ENCODE measurements around the gene MIPOL1. TPM values are rescaled to one million over a fixed set of nuclear protein-coding genes. Genes with fewer than 3 reads are reported as not detected.

Gene MIPOL1
- total and polyA plus RNA-seq, 2 of the 13 experiments (the other 11 are each of a cell fraction or from before 2014, with no cell fraction given), result 8.6 to 34.2 TPM

GRCh38 chr14:37491076-37491475 is 293.3 kb downstream of the MIPOL1 start:
- no TSS peak for BruUV-seq (replicated peaks)
- no peaks in the 10 kb centered on the region for H3K36me3 ChIP-seq (replicated peaks in 1 of 2; ENCODE audit: control insufficient read depth in 1 of 2, insufficient read depth in 2 of 2, low read length in 2 of 2)
- H2AFZ ChIP-seq (ENCODE audit: low read length), result no peak overlapping the region
- intact Hi-C loops (cut with micrococcal nuclease; ENCODE audit: unreplicated experiment), result no loop called here
- H3K4me2 ChIP-seq (ENCODE audit: low read depth, low read length), result no peak overlapping the region
- H3K4me1 ChIP-seq (ENCODE audit: insufficient read depth, low read length), result peaks cover 5% of the 10 kb centered on the region; the same call in 1 of the 2 replicates
- CTCF ChIA-PET (ENCODE audit: low intra/inter-chr PET ratio, low total read pairs), result no interaction called here
- no peaks in the 10 kb centered on the region for H3K27me3 ChIP-seq (ENCODE audit: control insufficient read depth in 1 of 2, insufficient read depth in 2 of 2, low read length in 2 of 2)
- 96% methylated on average over 5 of the region's 5 CpGs for WGBS (ENCODE audit: low lambda C conversion rate)
- no peaks in the 10 kb centered on the region for H3K79me2 ChIP-seq (ENCODE audit: insufficient read depth, low read length)
- in situ Hi-C loops (cut with HindIII; ENCODE audit: extremely low pct_ligation_motif_present, low pct_unique_long_range_greater_than_20kb), result no loop called here
- no peaks in the 10 kb centered on the region for H4K20me1 ChIP-seq (ENCODE audit: insufficient read depth, low read length)
- no peak overlapping the region for H3K9ac ChIP-seq (ENCODE audit: insufficient read depth, low read depth, low read length)
- TF ChIP-seq MAFF (IDR thresholded peaks at IDR 0.05; ENCODE audit: low read depth, low read length), result no peak
- TF ChIP-seq, protein P1, sequence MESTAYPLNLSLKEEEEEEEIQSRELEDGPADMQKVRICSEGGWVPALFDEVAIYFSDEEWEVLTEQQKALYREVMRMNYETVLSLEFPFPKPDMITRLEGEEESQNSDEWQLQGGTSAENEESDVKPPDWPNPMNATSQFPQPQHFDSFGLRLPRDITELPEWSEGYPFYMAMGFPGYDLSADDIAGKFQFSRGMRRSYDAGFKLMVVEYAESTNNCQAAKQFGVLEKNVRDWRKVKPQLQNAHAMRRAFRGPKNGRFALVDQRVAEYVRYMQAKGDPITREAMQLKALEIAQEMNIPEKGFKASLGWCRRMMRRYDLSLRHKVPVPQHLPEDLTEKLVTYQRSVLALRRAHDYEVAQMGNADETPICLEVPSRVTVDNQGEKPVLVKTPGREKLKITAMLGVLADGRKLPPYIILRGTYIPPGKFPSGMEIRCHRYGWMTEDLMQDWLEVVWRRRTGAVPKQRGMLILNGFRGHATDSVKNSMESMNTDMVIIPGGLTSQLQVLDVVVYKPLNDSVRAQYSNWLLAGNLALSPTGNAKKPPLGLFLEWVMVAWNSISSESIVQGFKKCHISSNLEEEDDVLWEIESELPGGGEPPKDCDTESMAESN (CRISPR knock-in tag; conservative IDR thresholded peaks at IDR 0.05), result 0 out of 2 replicates have a peak, but pooled peaks have one; percentile 21
- POLR2A ChIA-PET, result interaction anchor here (1.3 kb wide), 1 partner anchor 162 kb away, joined by 4 read pairs; no protein-coding TSS in a partner anchor
- no peak for DNase-seq (ENCODE audit: low spot score)
- H3K27ac ChIP-seq (ENCODE audit: extremely low read length, insufficient read depth, low read length), result no peak overlapping the region
- no peak for ATAC-seq
- no peaks in the 10 kb centered on the region for H3K9me3 ChIP-seq (ENCODE audit: low read length)
- H3K4me3 ChIP-seq (replicated peaks in 1 of 3; ENCODE audit: insufficient read depth in 1 of 3, low read depth in 2 of 3, low read length in 3 of 3), result no peak overlapping the region
- FAIRE-seq, result no peak

DNA sequence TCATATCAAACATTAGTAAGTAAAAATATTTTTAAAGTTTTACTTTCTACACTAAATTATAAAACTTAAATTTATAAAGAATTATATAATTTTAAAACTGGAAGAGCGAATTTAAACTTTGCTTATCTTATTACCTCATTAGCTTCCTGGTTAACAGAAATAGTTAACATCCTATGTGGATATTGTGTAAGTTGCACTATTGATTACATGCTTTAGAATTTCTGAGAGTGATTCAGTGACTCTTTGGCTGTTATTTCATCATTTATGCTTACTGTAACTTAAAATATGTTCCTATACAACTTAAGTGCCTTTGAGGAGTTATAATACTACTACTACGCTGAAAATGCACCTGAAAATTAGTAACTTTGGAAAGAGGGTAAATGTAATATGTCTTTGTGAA is 295.9 kb downstream of the MIPOL1 start:
- peaks cover 16% of the 10 kb centered on the region for H3K4me1 ChIP-seq (ENCODE audit: insufficient read depth, low read length)
- H3K27ac ChIP-seq (ENCODE audit: extremely low read length, insufficient read depth, low read length), result peak overlapping the region; percentile 13
- H3K9me3 ChIP-seq (ENCODE audit: low read length), result no peaks in the 10 kb centered on the region
- BruUV-seq (replicated peaks), result no TSS peak
- intact Hi-C loops (cut with micrococcal nuclease; ENCODE audit: unreplicated experiment) (loop anchor here (2.0 kb wide), 1 partner anchor 15 kb away; no protein-coding TSS in a partner anchor), in situ Hi-C loops (cut with HindIII; ENCODE audit: extremely low pct_ligation_motif_present, low pct_unique_long_range_greater_than_20kb) (no loop called here)
- POLR2A ChIA-PET, result interaction anchor here (1.1 kb wide), 1 partner anchor 27 kb away, joined by 3 read pairs; no protein-coding TSS in a partner anchor
- no peak overlapping the region for H2AFZ ChIP-seq (ENCODE audit: low read length)
- H3K79me2 ChIP-seq (ENCODE audit: insufficient read depth, low read length), result no peaks in the 10 kb centered on the region
- H3K4me3 ChIP-seq (replicated peaks in 1 of 3; ENCODE audit: insufficient read depth in 1 of 3, low read depth in 2 of 3, low read length in 3 of 3), result no peak overlapping the region
- H3K4me2 ChIP-seq (ENCODE audit: low read depth, low read length), result no peak overlapping the region
- no peak for FAIRE-seq
- WGBS (ENCODE audit: low lambda C conversion rate), result 93% methylated on average over 2 of the region's 2 CpGs
- H4K20me1 ChIP-seq (ENCODE audit: insufficient read depth, low read length), result no peaks in the 10 kb centered on the region
- peak; percentile 20 for DNase-seq (ENCODE audit: low spot score)
- no peak overlapping the region for H3K9ac ChIP-seq (ENCODE audit: insufficient read depth, low read depth, low read length)
- no peaks in the 10 kb centered on the region for H3K27me3 ChIP-seq (ENCODE audit: control insufficient read depth in 1 of 2, insufficient read depth in 2 of 2, low read length in 2 of 2)
- CTCF ChIA-PET (ENCODE audit: low intra/inter-chr PET ratio, low total read pairs), result no interaction called here
- H3K36me3 ChIP-seq (replicated peaks in 1 of 2; ENCODE audit: control insufficient read depth in 1 of 2, insufficient read depth in 2 of 2, low read length in 2 of 2), result no peaks in the 10 kb centered on the region
- ATAC-seq, result peak; percentile 61
- TF ChIP-seq FIP1L1 (IDR thresholded peaks at IDR 0.05; ENCODE audit: borderline replicate concordance, insufficient read depth, low read depth, low read length), result no peak
- 0 out of 2 replicates have a peak, but pooled peaks have one; percentile 57 for TF ChIP-seq HMG20A (CRISPR knock-in tag; IDR thresholded peaks at IDR 0.05; ENCODE audit: borderline replicate concordance)
- no peak for TF ChIP-seq RELA (CRISPR knock-in tag; IDR thresholded peaks at IDR 0.05)
- no peak for TF ChIP-seq HMGA1 (CRISPR knock-in tag; conservative IDR thresholded peaks at IDR 0.05)
- TF ChIP-seq, protein P2, sequence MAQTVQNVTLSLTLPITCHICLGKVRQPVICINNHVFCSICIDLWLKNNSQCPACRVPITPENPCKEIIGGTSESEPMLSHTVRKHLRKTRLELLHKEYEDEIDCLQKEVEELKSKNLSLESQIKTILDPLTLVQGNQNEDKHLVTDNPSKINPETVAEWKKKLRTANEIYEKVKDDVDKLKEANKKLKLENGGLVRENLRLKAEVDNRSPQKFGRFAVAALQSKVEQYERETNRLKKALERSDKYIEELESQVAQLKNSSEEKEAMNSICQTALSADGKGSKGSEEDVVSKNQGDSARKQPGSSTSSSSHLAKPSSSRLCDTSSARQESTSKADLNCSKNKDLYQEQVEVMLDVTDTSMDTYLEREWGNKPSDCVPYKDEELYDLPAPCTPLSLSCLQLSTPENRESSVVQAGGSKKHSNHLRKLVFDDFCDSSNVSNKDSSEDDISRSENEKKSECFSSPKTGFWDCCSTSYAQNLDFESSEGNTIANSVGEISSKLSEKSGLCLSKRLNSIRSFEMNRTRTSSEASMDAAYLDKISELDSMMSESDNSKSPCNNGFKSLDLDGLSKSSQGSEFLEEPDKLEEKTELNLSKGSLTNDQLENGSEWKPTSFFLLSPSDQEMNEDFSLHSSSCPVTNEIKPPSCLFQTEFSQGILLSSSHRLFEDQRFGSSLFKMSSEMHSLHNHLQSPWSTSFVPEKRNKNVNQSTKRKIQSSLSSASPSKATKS (CRISPR knock-in tag; IDR thresholded peaks at IDR 0.05), result peak; percentile 74; the same call in 1 of the 2 replicates
- TF ChIP-seq, protein P1 (CRISPR knock-in tag; conservative IDR thresholded peaks at IDR 0.05), result no peak
- TF ChIP-seq ZNF605 (CRISPR knock-in tag; IDR thresholded peaks at IDR 0.05), result no peak
- TF ChIP-seq RARA (CRISPR knock-in tag; IDR thresholded peaks at IDR 0.05), result peak; percentile 56; the same call in 1 of the 2 replicates
- TF ChIP-seq ZNF510 (CRISPR knock-in tag; IDR thresholded peaks at IDR 0.05; ENCODE audit: low read depth), result no peak
